Measurements from ENCODE around the gene DOK6.

Gene DOK6

GRCh38 chr18:69626171-69626570 is 225.5 kb downstream of the DOK6 start:
- Histone ChIP-seq H3K9me3 (ENCODE audit: control extremely low read depth in 1 of 5, control insufficient read depth in 4 of 5, insufficient read depth in 2 of 5, low read depth in 1 of 5, low read length in 4 of 5) (no peaks in the 10 kb centered on the region), H3K36me3 (ENCODE audit: control insufficient read depth in 4 of 4, insufficient read depth in 4 of 4, low read length in 3 of 4) (no peaks in the 10 kb centered on the region), H3K4me3 (ENCODE audit: control insufficient read depth in 1 of 7, extremely low read depth in 1 of 7, insufficient read depth in 4 of 7, low read depth in 2 of 7, low read length in 6 of 7) (no peak overlapping the region), H3K27ac (ENCODE audit: insufficient read depth in 1 of 2, low read depth in 1 of 2, low read length in 2 of 2, poor library complexity in 1 of 2, severe bottlenecking in 2 of 2) (no peak overlapping the region), H3K27me3 (replicated peaks in 2 of 5; ENCODE audit: control insufficient read depth in 4 of 5, insufficient read depth in 5 of 5, low read length in 4 of 5) (no peaks in the 10 kb centered on the region), H3K4me1 (ENCODE audit: control extremely low read depth in 1 of 4, control insufficient read depth in 4 of 4, insufficient read depth in 4 of 4, low read length in 3 of 4) (no peaks in the 10 kb centered on the region)
- no peak for DNase-seq
- POLR2A ChIA-PET = no interaction called here
- 100% methylated on average over 3 of the region's 3 CpGs for WGBS (ENCODE audit: insufficient coverage)
- CTCF ChIA-PET = no interaction called here

GRCh38 chr18:69626643-69627242 is 226.1 kb downstream of the DOK6 start:
- CTCF ChIA-PET = no interaction called here
- 94% methylated on average over 3 of the region's 4 CpGs for WGBS (ENCODE audit: insufficient coverage)
- H3K27me3 ChIP-seq (replicated peaks in 2 of 5; ENCODE audit: control insufficient read depth in 4 of 5, insufficient read depth in 5 of 5, low read length in 4 of 5) = no peaks in the 10 kb centered on the region
- POLR2A ChIA-PET = no interaction called here
- no peaks in the 10 kb centered on the region for H3K9me3 ChIP-seq (ENCODE audit: control extremely low read depth in 1 of 5, control insufficient read depth in 4 of 5, insufficient read depth in 2 of 5, low read depth in 1 of 5, low read length in 4 of 5)
- H3K4me1 ChIP-seq (ENCODE audit: control extremely low read depth in 1 of 4, control insufficient read depth in 4 of 4, insufficient read depth in 4 of 4, low read length in 3 of 4) = no peaks in the 10 kb centered on the region
- no peaks in the 10 kb centered on the region for H3K36me3 ChIP-seq (ENCODE audit: control insufficient read depth in 4 of 4, insufficient read depth in 4 of 4, low read length in 3 of 4)
- H3K27ac ChIP-seq (ENCODE audit: insufficient read depth in 1 of 2, low read depth in 1 of 2, low read length in 2 of 2, poor library complexity in 1 of 2, severe bottlenecking in 2 of 2) = no peak overlapping the region
- no peak for DNase-seq
- no peak overlapping the region for H3K4me3 ChIP-seq (ENCODE audit: control insufficient read depth in 1 of 7, extremely low read depth in 1 of 7, insufficient read depth in 4 of 7, low read depth in 2 of 7, low read length in 6 of 7)

- CTCF ChIA-PET = interaction anchor here (0.7 kb wide), 1 partner anchor 23 kb away, joined by 3 read pairs; no protein-coding TSS in a partner anchor
- WGBS (ENCODE audit: insufficient coverage) = 75% methylated on average over 1 of the region's 2 CpGs
- Histone ChIP-seq H3K27ac (ENCODE audit: insufficient read depth in 1 of 2, low read depth in 1 of 2, low read length in 2 of 2, poor library complexity in 1 of 2, severe bottlenecking in 2 of 2) (no peak overlapping the region), H3K36me3 (ENCODE audit: control insufficient read depth in 4 of 4, insufficient read depth in 4 of 4, low read length in 3 of 4) (no peaks in the 10 kb centered on the region), H3K4me3 (ENCODE audit: control insufficient read depth in 1 of 7, extremely low read depth in 1 of 7, insufficient read depth in 4 of 7, low read depth in 2 of 7, low read length in 6 of 7) (no peak overlapping the region), H3K27me3 (replicated peaks in 2 of 5; ENCODE audit: control insufficient read depth in 4 of 5, insufficient read depth in 5 of 5, low read length in 4 of 5) (no peaks in the 10 kb centered on the region), H3K4me1 (ENCODE audit: control extremely low read depth in 1 of 4, control insufficient read depth in 4 of 4, insufficient read depth in 4 of 4, low read length in 3 of 4) (no peaks in the 10 kb centered on the region), H3K9me3 (ENCODE audit: control extremely low read depth in 1 of 5, control insufficient read depth in 4 of 5, insufficient read depth in 2 of 5, low read depth in 1 of 5, low read length in 4 of 5) (no peaks in the 10 kb centered on the region)
- no peak for DNase-seq
- POLR2A ChIA-PET = no interaction called here
Observed at GRCh38 chr18:69628774-69629359, 228.2 kb downstream of the DOK6 start.

- Histone ChIP-seq H3K4me3 (ENCODE audit: control insufficient read depth in 1 of 7, extremely low read depth in 1 of 7, insufficient read depth in 4 of 7, low read depth in 2 of 7, low read length in 6 of 7) (no peak overlapping the region), H3K9me3 (ENCODE audit: control extremely low read depth in 1 of 5, control insufficient read depth in 4 of 5, insufficient read depth in 2 of 5, low read depth in 1 of 5, low read length in 4 of 5) (no peaks in the 10 kb centered on the region), H3K4me1 (ENCODE audit: control extremely low read depth in 1 of 4, control insufficient read depth in 4 of 4, insufficient read depth in 4 of 4, low read length in 3 of 4) (no peaks in the 10 kb centered on the region), H3K36me3 (ENCODE audit: control insufficient read depth in 4 of 4, insufficient read depth in 4 of 4, low read length in 3 of 4) (no peaks in the 10 kb centered on the region), H3K27ac (ENCODE audit: insufficient read depth in 1 of 2, low read depth in 1 of 2, low read length in 2 of 2, poor library complexity in 1 of 2, severe bottlenecking in 2 of 2) (no peak overlapping the region), H3K27me3 (replicated peaks in 2 of 5; ENCODE audit: control insufficient read depth in 4 of 5, insufficient read depth in 5 of 5, low read length in 4 of 5) (no peaks in the 10 kb centered on the region)
- CTCF ChIA-PET = no interaction called here
- no peak for DNase-seq
- 82% methylated on average over 3 of the region's 3 CpGs for WGBS (ENCODE audit: insufficient coverage)
- POLR2A ChIA-PET = no interaction called here
Observed at GRCh38 chr18:69631281-69631680, 230.6 kb downstream of the DOK6 start.

GRCh38 chr18:69635482-69635881 is 234.8 kb downstream of the DOK6 start:
- CTCF ChIA-PET = no interaction called here
- Histone ChIP-seq H3K4me3 (ENCODE audit: control insufficient read depth in 1 of 7, extremely low read depth in 1 of 7, insufficient read depth in 4 of 7, low read depth in 2 of 7, low read length in 6 of 7) (no peak overlapping the region), H3K4me1 (ENCODE audit: control extremely low read depth in 1 of 4, control insufficient read depth in 4 of 4, insufficient read depth in 4 of 4, low read length in 3 of 4) (no peaks in the 10 kb centered on the region), H3K9me3 (ENCODE audit: control extremely low read depth in 1 of 5, control insufficient read depth in 4 of 5, insufficient read depth in 2 of 5, low read depth in 1 of 5, low read length in 4 of 5) (no peaks in the 10 kb centered on the region), H3K36me3 (ENCODE audit: control insufficient read depth in 4 of 4, insufficient read depth in 4 of 4, low read length in 3 of 4) (no peaks in the 10 kb centered on the region), H3K27ac (ENCODE audit: insufficient read depth in 1 of 2, low read depth in 1 of 2, low read length in 2 of 2, poor library complexity in 1 of 2, severe bottlenecking in 2 of 2) (no peak overlapping the region), H3K27me3 (replicated peaks in 2 of 5; ENCODE audit: control insufficient read depth in 4 of 5, insufficient read depth in 5 of 5, low read length in 4 of 5) (no peaks in the 10 kb centered on the region)
- no CpG with 5 or more reads among the region's 2 CpGs for WGBS (ENCODE audit: insufficient coverage)
- DNase-seq = no peak
- POLR2A ChIA-PET = no interaction called here

GRCh38 chr18:69636529-69637301 is 236.0 kb downstream of the DOK6 start:
- H3K4me3 ChIP-seq (ENCODE audit: control insufficient read depth in 1 of 7, extremely low read depth in 1 of 7, insufficient read depth in 4 of 7, low read depth in 2 of 7, low read length in 6 of 7) = no peak overlapping the region
- no peaks in the 10 kb centered on the region for H3K4me1 ChIP-seq (ENCODE audit: control extremely low read depth in 1 of 4, control insufficient read depth in 4 of 4, insufficient read depth in 4 of 4, low read length in 3 of 4)
- CTCF ChIA-PET = no interaction called here
- 93% methylated on average over 2 of the region's 6 CpGs for WGBS (ENCODE audit: insufficient coverage)
- H3K9me3 ChIP-seq (ENCODE audit: control extremely low read depth in 1 of 5, control insufficient read depth in 4 of 5, insufficient read depth in 2 of 5, low read depth in 1 of 5, low read length in 4 of 5) = no peaks in the 10 kb centered on the region
- POLR2A ChIA-PET = no interaction called here
- no peaks in the 10 kb centered on the region for H3K27me3 ChIP-seq (replicated peaks in 2 of 5; ENCODE audit: control insufficient read depth in 4 of 5, insufficient read depth in 5 of 5, low read length in 4 of 5)
- H3K36me3 ChIP-seq (ENCODE audit: control insufficient read depth in 4 of 4, insufficient read depth in 4 of 4, low read length in 3 of 4) = no peaks in the 10 kb centered on the region
- no peak overlapping the region for H3K27ac ChIP-seq (ENCODE audit: insufficient read depth in 1 of 2, low read depth in 1 of 2, low read length in 2 of 2, poor library complexity in 1 of 2, severe bottlenecking in 2 of 2)
- DNase-seq = peak in 1 of 3 donors; percentile 1

- Histone ChIP-seq H3K27me3 (replicated peaks in 2 of 5; ENCODE audit: control insufficient read depth in 4 of 5, insufficient read depth in 5 of 5, low read length in 4 of 5) (no peaks in the 10 kb centered on the region), H3K27ac (ENCODE audit: insufficient read depth in 1 of 2, low read depth in 1 of 2, low read length in 2 of 2, poor library complexity in 1 of 2, severe bottlenecking in 2 of 2) (no peak overlapping the region), H3K4me3 (ENCODE audit: control insufficient read depth in 1 of 7, extremely low read depth in 1 of 7, insufficient read depth in 4 of 7, low read depth in 2 of 7, low read length in 6 of 7) (no peak overlapping the region), H3K36me3 (ENCODE audit: control insufficient read depth in 4 of 4, insufficient read depth in 4 of 4, low read length in 3 of 4) (no peaks in the 10 kb centered on the region), H3K9me3 (ENCODE audit: control extremely low read depth in 1 of 5, control insufficient read depth in 4 of 5, insufficient read depth in 2 of 5, low read depth in 1 of 5, low read length in 4 of 5) (no peaks in the 10 kb centered on the region), H3K4me1 (ENCODE audit: control extremely low read depth in 1 of 4, control insufficient read depth in 4 of 4, insufficient read depth in 4 of 4, low read length in 3 of 4) (no peaks in the 10 kb centered on the region)
- ChIA-PET CTCF (no interaction called here), POLR2A (no interaction called here)
- DNase-seq = no peak
- no CpG with 5 or more reads among the region's 1 CpG for WGBS (ENCODE audit: insufficient coverage)
Observed at GRCh38 chr18:69638056-69638455, 237.4 kb downstream of the DOK6 start.

Measured in common myeloid progenitor, CD34-positive (primary cell).